NCI-H1417 (cell line): ENCODE measurements around the gene MICB.
"Not testable (repeated sequence)": the region's sequence is repeated elsewhere in the genome, so short reads cannot be mapped to it uniquely, and the experiment has no call there.

Experiments used
- DNase-seq, 3 experiments: peaks; one replicate each; lab custom pipeline; 2025; lab: John Stamatoyannopoulos, UW

Gene MICB

DNA sequence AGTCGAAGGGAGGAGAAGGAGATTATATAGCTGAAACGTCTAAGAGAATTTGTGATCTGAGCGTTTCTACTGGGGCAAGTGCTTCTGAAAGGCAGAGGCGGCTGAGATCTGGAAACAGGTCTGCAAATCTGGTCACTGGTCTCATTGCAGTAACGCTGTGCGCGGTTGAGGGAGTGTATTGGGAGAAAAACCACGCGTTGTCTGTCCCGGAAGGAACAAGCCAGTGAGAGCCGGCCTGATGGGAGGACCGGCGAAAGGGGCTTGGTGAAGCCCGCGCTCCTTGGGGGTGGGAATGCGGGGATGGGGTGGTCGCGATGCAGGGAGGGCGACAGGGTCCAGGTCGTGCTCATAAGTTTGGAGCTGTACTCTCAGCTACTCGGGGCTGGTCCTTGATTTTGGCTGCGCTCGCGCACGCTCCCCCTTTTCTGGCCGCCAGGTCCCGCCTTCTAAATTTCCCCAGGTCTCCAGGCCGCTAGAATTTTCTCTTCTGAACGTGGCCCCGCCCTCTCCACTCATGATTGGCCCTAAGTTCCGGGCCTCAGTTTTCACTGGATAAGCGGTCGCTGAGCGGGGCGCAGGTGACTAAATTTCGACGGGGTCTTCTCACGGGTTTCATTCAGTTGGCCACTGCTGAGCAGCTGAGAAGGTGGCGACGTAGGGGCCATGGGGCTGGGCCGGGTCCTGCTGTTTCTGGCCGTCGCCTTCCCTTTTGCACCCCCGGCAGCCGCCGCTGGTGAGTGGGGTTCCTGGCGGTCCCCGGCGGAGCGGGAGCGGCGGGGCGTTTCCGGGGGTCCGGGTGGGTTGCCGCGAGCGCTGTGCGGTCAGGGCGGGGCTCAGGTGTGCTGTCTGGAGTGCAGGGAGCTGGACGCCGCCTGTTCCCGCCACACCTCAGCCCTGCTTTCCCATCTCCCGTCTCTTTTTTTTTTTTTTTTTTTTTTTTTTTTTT lies at the start of gene MICB:
Gene MICB, plus strand, starts transcription at position 615 of the 946 bp plus-strand sequence. Its CDS starts 49 bp downstream, at position 664.
- DNase-seq = peak in 2 of 3 experiments; percentile 56 to 73

GRCh38 chr6:31450751-31451150 lies 47.2 kb upstream of the MICB start:
- DNase-seq = no peak

- no peak for DNase-seq
Measured at GRCh38 chr6:31452859-31453258, 45.1 kb upstream of the MICB start.

GRCh38 chr6:31453259-31453658 lies 44.7 kb upstream of the MICB start:
- DNase-seq = no peak

- not testable (repeated sequence) for DNase-seq
Measured at GRCh38 chr6:31459864-31460263, 38.1 kb upstream of the MICB start.

DNA sequence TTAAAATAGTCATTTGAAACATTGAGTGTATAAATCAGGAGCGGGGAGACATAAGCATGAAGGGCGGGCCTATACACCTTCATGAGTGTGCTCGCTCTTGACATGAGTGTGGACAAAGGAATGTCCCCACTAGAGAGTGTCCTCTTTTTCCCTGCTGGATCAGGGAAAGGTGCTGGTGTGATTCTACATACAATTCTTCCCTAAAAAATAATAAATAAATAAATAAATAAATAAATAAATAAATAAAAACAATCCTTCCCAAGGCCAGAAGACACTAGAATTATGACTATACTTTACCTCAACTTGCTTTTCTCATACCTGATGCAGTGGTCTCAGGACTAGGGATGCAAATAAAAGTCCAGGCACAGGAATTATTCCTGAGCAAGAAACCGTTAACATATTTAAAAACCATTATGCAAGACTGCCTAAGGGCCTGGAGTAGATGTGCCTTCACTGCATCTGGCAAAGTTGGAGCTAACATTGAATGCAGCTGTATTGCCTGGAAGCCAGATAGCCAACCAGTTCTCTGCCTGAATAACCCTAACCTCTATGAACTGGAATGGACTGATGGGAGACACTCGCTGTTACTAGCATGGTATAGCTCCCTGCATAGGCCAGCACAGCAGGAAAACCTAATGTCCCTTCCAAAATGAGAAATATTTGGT lies 37.5 kb upstream of the MICB start:
- no peak for DNase-seq

GRCh38 chr6:31462026-31462963 lies 35.6 kb upstream of the MICB start:
- DNase-seq = no peak

- peak; percentile 54 to 74 (median 65) for DNase-seq
Measured at GRCh38 chr6:31462964-31463870, 34.7 kb upstream of the MICB start.

DNA sequence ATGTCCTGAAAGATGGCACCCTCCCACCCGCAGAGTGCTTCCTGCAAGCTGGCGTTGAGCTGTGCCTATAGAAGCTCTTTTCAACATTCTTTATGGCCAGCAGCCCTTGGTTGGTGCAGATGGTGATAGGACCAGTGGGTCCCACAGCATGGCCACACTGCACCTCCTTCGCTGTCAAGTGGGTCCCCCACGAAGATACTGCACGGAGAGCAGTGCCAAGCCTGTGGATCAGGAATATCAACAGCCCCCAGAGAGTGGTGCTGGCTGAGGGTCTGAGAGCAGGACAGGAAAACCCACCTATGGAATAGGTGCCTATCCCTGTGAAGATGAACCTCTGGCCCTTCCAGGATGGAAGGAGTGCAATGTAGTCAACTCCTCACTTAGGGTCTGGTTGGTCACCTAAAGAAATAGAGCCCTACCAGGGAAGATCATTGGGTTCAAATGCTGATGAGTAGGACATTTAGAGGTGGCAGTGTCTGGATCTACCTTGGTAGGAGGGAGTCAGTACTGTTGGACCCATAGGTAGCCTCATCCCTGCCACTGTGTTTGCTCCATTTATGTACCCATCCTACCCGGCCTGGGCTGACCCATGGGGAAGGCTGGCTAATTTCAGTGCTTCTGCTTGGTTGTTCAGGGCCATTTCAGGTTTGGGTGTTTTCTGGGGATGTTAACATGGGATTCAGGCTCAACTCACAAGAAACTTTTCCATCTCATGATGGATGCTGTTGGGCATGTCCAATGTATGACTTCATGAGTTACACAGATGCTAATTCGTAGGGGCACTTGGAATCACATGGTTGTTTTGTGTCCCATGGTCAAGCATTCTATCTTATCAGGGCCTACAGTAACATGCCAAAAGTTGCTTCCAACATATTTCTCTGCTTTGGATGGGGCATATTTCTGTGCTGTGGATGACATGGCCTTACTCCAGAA lies 33.4 kb upstream of the MICB start:
- no peak for DNase-seq

DNA sequence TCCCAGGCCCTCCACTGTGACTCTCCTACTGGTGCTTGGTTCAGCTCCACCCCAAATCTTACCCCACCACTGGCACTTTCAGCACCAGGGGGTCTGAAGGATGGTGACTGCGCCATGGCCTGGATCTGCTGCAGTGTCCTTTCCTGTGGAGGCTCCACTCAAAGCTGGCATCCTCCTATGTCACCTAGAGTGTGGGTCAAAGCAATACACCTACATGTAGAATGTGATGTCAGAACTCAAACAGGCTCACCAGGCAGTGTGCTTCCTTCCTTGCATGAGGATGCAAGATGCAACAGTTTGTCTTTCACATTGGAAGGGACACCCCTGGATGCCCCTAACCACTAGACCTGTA lies 32.8 kb upstream of the MICB start:
- no peak for DNase-seq

GRCh38 chr6:31465718-31466117 lies 32.2 kb upstream of the MICB start:
- DNase-seq = no peak

- no peak for DNase-seq
Measured at GRCh38 chr6:31466466-31466865, 31.5 kb upstream of the MICB start.

DNA sequence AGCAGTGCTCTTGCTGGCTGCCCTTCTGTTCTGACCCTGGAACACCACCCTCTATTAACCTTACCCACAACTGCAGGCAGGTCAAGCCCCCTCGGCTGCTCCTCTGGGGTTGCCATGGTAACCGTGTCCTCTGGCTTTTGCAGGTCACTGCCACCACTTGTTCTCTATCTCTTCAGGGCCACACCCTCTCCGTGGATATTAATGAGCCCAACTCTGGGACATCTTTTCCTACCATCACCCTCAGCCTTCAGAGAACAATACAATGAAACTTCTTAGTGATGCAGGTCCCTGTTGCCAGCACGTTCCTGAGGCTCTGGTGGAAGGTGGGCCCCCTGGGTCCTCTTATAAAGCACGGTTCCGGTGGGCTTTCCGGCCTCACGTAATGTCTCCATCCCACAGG lies 30.8 kb upstream of the MICB start:
- no peak for DNase-seq

DNA sequence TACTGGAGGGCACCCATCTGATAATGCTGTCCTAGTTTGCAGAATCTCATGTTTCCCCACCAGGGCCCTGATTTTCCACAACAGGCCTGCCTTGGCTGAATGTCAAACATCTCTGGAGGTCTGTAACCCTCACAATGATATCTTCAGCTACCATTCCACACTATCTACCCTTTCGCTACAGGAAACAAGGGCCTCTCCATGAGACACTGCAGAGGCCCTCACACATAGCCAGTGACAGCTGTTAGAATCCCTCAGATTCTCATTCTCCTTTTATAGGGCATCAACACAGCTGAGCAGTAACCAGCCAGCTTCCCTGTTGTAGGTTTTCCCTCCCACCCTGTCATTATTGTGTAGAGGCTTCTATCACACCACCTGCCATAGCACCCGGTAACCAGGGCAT lies 29.6 kb upstream of the MICB start:
- no peak for DNase-seq

DNA sequence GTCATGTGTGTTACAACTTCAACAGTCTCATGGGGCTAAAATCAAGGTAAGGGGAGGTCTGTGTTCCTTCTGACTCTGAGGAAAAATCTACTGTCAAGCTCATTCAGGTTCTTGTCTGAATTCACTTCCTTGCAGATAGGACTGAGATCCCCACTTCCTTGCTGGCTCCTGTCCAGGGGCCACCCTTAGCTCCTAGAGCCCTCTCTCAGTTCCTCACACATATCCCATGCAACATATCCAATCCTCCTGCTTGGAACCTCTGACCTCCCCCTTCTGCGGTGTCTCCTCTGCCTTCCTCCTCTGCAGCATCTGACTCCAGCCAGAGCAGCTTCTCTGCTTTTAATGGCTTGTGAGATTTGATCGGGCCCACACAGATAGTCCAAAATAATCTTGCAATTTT lies 27.1 kb upstream of the MICB start:
- DNase-seq = no peak

- DNase-seq = no peak
Measured at GRCh38 chr6:31471711-31472110, 26.2 kb upstream of the MICB start.

DNA sequence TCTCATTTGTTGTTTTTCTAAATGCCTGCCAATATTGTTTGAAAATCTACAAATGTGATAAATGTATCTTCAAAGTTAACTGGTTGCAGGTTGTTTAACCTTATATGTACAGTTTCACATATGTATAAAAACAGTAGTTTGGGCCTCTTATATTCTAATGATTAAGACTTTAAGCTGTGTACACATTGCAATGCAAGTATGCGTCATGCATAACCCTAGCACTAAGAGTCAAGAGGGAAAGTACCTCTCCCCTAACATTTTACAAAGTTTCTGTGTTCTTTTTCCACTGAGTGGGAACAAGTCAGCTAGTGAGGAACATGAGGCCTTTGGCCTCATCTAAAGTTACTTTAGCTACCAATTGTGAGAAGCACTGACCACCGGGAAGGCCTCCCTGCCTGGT lies 25.7 kb upstream of the MICB start:
- DNase-seq = no peak

DNA sequence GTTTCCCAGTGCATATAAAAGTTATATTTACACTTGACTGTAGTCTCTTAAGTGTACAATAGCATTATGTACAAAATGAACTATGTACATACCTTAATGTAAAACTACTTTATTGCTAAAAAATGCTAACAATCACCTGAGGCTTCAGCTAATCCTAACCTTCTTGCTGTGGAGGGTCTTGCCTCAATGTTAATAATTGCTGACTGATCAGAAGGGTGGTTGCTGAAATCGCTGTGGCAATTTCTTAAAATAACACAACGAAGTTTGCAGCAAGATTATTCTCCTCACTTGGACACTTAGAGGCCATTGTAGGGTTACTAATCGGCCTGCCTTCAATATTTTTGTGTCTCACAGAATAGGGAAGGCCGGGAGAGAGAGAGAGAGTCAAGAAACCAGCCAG lies 24.7 kb upstream of the MICB start:
- DNase-seq = no peak

DNA sequence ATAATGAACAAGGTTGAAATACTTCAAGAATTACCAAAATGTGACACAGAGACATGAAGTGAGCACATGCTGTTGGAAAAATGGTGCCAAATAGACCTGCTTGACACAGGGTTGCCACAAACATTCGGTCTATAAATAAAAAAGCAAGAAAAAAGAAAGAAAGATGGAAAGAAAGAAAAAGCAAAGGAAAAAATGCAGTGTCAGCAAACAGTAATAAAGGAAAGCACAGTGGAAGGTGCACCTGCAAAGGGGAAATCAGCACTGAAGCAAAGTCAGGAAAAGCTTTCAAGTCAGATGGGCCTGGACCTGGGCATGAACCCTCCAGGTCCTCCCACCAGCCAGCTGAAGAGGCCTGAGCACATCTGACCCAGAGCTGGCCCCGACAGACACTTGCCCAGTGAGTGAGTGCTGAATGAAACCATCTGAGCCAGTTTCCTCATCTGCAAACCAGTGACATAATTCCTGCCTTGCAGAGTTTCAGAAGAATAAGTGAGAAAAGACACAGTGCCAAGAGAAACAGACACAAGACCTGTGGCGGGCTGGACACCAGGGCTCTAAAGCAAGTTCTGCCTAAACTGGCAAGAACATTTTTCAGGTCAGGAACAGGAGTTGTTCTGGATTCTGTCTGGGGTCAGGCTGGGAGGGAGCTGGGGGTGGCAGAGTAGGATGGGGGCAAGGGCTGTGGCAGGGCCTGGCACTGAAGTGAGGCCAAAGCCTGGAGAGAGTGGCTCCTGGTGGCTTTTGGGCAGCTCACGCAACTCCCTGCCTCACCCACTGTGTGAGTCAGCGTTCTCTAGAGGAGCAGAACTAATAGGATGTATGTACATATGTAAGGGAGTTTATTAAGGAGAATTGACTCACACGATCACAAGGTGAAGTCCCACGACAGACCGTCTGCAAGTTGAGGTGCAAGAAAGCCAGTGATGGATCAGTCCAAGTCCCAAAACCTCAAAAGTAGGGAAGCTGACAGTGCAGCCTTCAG lies 23.9 kb upstream of the MICB start:
- DNase-seq = no peak
